Trophoblast cell (in vitro differentiated cells and primary cell): Measurements from ENCODE around the gene STAMBP.

Source experiments
- DNase-seq, 2 donors: peaks; one replicate each; pipeline ENCODE4 v3.0.0-alpha.2; 2016
- H2AFZ ChIP-seq: 2 replicates; pipeline ENCODE4 v1.6.1; 2013; ENCODE audit warnings: low read length, moderate library complexity, mild to moderate bottlenecking; ENCODE audit not compliant: insufficient read depth, poor library complexity
- H2AK5ac ChIP-seq: 2 replicates; pipeline ENCODE4 v1.6.1; 2013; ENCODE audit warnings: mild to moderate bottlenecking, low read length
- H2BK120ac ChIP-seq: 2 replicates; pipeline ENCODE4 v1.6.1; 2013; ENCODE audit warnings: low read length, mild to moderate bottlenecking, moderate library complexity; ENCODE audit not compliant: insufficient read depth, poor library complexity
- H2BK12ac ChIP-seq: 2 replicates; pipeline ENCODE4 v1.6.1; 2013; ENCODE audit warnings: mild to moderate bottlenecking, low read length, moderate library complexity
- H2BK5ac ChIP-seq: 2 replicates; pipeline ENCODE4 v1.6.1; 2013; ENCODE audit warnings: low read length, low read depth, moderate library complexity, mild to moderate bottlenecking; ENCODE audit not compliant: poor library complexity
- H3K14ac ChIP-seq: 2 replicates; pipeline ENCODE4 v1.6.1; 2013; ENCODE audit warnings: mild to moderate bottlenecking, low read length
- H3K18ac ChIP-seq: 2 replicates; pipeline ENCODE4 v1.6.1; 2013; ENCODE audit warnings: mild to moderate bottlenecking, low read length
- H3K23ac ChIP-seq: 2 replicates; pipeline ENCODE4 v1.6.1; 2013; ENCODE audit warnings: low read length
- H3K27ac ChIP-seq: 2 replicates; pipeline ENCODE4 v1.5.1; 2013; ENCODE audit warnings: low read depth, mild to moderate bottlenecking, inconsistent platforms, low read length, moderate library complexity
- H3K27me3 ChIP-seq: 2 replicates; pipeline ENCODE4 v1.6.1; 2013; ENCODE audit warnings: inconsistent platforms, mild to moderate bottlenecking, low read length, moderate library complexity; ENCODE audit not compliant: insufficient read depth
- H3K36me3 ChIP-seq, 2 experiments: 1 replicate in 1 of 2; 2 replicates in 1 of 2; pipeline ENCODE4 v1.6.1; 2013; ENCODE audit warnings: low read length in 2 of 2, mild to moderate bottlenecking in 2 of 2, moderate library complexity in 1 of 2; ENCODE audit not compliant: insufficient read depth in 2 of 2, control insufficient read depth in 1 of 2
- H3K4ac ChIP-seq: 2 replicates; pipeline ENCODE4 v1.6.1; 2013; ENCODE audit warnings: low read depth, mild to moderate bottlenecking, low read length, moderate library complexity
- H3K4me1 ChIP-seq, 2 experiments: 1 replicate in 1 of 2; 2 replicates in 1 of 2; pipeline ENCODE4 v1.6.1; 2013; ENCODE audit warnings: low read length in 2 of 2, mild to moderate bottlenecking in 2 of 2, moderate library complexity in 1 of 2; ENCODE audit not compliant: insufficient read depth in 2 of 2, control insufficient read depth in 1 of 2
- H3K4me2 ChIP-seq: 2 replicates; pipeline ENCODE4 v1.6.1; 2013; ENCODE audit warnings: inconsistent platforms, mild to moderate bottlenecking, low read length, moderate library complexity
- H3K4me3 ChIP-seq: 2 replicates; pipeline ENCODE4 v1.5.1; 2013; ENCODE audit warnings: mild to moderate bottlenecking, low read depth, low read length, inconsistent platforms
- H3K79me1 ChIP-seq: one replicate; pipeline ENCODE4 v1.6.1; 2013; ENCODE audit warnings: low read length
- H3K79me2 ChIP-seq: 2 replicates; pipeline ENCODE4 v1.6.1; 2013; ENCODE audit warnings: low read length, mild to moderate bottlenecking; ENCODE audit not compliant: control insufficient read depth, insufficient read depth, poor library complexity
- H3K9ac ChIP-seq: 2 replicates; pipeline ENCODE4 v1.6.1; 2013; ENCODE audit warnings: mild to moderate bottlenecking, low read length
- H3K9me3 ChIP-seq: 2 replicates; pipeline ENCODE4 v1.6.1; 2013; ENCODE audit warnings: low read depth, mild to moderate bottlenecking, control low read depth, inconsistent platforms, low read length; ENCODE audit not compliant: insufficient read depth
- H4K12ac ChIP-seq: 2 replicates; pipeline ENCODE4 v1.6.1; 2013; ENCODE audit warnings: low read depth, mild to moderate bottlenecking, low read length, moderate library complexity
- H4K8ac ChIP-seq: 2 replicates; pipeline ENCODE4 v1.6.1; 2013; ENCODE audit warnings: low read depth, mild to moderate bottlenecking, low read length, moderate library complexity
- H4K91ac ChIP-seq: one replicate; pipeline ENCODE4 v1.6.1; 2013; ENCODE audit warnings: low read depth, mild to moderate bottlenecking, low read length, moderate library complexity
- WGBS: extraction: QIAGEN DNeasy Blood & Tissue Kit; methylation state at CpG from one replicate; pipeline ENCODE4 v1.1.7; 2013; ENCODE audit warnings: missing lambda C conversion rate; ENCODE audit not compliant: insufficient read length, insufficient coverage; ENCODE audit errors: extremely low coverage; 5-methylcytosine and 5-hydroxymethylcytosine counted together

STAMBP gene

DNA sequence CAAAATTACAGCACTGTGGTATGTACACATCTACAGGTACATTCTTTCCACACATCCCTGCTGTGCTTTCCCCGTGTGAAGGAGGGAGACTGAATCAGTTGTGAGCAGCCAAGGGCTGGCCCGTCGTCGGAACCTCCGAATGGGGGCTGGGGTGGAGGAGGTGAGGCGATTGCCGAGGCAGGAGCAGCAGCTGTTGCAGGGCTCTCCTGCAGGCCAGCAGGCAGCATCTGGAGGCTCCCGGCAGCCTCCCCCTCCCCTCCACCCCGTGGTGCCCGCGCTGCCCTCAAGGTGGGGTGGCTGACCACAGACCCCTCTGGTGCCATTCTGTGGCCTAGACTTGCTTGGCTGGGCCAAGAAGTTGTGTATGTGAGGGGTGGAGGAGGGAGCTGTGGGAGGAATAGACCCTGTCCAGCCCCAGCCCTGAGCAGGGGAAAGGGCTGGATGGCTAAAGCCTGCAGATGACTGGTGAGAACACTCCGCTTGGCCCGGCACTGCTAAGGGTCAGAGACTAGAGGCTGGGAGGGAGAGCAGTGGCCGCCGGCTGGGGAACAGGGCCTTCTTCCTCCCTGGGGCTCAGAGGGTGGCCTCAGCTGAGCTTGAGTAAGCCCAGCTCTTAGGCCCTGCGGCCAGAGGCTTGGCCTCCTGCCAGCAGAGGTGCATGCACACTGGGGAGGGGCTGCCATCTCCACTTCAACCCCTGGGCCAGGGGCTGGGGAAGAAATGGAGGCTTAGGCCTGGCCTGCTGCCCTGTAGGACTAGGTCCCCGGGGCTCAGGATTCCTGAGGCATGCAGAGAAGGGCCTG, 7.6 kb downstream of the STAMBP start:
- Histone ChIP-seq H3K14ac (no peak overlapping the region), H3K4me1 (no peaks in the 10 kb centered on the region), H3K27ac (no peak overlapping the region), H2BK12ac (no peak overlapping the region), H3K9ac (no peak overlapping the region), H3K79me1 (no peaks in the 10 kb centered on the region), H3K79me2 (no peaks in the 10 kb centered on the region), H2BK120ac (no peak overlapping the region), H4K12ac (peak overlapping the region; percentile 38), H2BK5ac (no peak overlapping the region), H2AK5ac (no peak overlapping the region), H3K18ac (no peak overlapping the region), H3K4me2 (no peak overlapping the region), H3K4ac (no peak overlapping the region), H3K27me3 (no peaks in the 10 kb centered on the region), H3K4me3 (no peak overlapping the region), H4K91ac (no peak overlapping the region), H3K9me3 (no peaks in the 10 kb centered on the region), H4K8ac (no peak overlapping the region), H3K23ac (no peak overlapping the region), H3K36me3 (peaks cover 13 to 14% of the 10 kb centered on the region in 2 experiments), H2AFZ (no peak overlapping the region)
- no CpG with 5 or more reads among the region's 17 CpGs for WGBS
- DNase-seq, result no peak

DNA sequence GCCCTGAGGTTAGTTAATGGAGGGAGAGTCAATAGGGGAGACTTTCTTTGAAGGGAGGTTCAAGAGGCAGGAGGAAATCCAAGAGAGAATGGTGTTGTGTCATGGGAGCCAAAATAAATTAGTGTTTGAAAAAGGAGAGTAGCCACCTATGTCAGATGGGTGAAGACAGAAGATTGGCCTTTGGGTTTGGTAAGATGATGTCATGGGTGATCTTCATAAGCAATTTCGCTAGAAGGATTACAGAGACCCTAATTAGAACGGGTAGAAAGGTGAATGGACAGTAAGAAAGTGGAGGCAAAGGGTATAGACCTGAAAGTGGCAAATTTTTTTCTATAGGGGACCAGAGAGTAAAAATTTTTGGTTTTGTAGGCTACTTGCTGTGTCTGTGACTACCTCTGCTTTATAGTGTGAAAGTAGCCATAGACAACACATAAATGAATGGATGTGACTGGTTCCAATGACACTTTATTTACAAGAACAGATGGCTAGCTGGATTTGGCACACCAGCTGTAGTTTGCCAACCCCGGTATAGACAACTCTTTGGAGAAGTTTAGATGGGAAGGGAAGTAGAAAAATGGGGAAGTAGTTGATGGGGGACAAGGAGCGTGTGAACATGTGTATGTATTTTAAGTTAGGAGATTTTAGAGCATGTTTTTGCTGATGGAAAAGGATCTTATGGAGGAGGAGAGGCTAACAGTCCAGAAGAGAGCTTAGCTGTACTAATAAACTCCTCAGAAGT, 9.3 kb downstream of the STAMBP start:
- Histone ChIP-seq H4K91ac (no peak overlapping the region), H3K27ac (no peak overlapping the region), H2BK5ac (no peak overlapping the region), H3K36me3 (peaks cover 14% of the 10 kb centered on the region in 2 experiments), H3K18ac (no peak overlapping the region), H3K23ac (no peak overlapping the region), H3K4me2 (no peak overlapping the region), H3K9ac (no peak overlapping the region), H2AK5ac (no peak overlapping the region), H4K8ac (no peak overlapping the region), H3K79me2 (no peaks in the 10 kb centered on the region), H3K4me1 (no peaks in the 10 kb centered on the region), H3K4me3 (no peak overlapping the region), H3K79me1 (no peaks in the 10 kb centered on the region), H4K12ac (no peak overlapping the region), H2BK120ac (no peak overlapping the region), H2AFZ (no peak overlapping the region), H3K9me3 (no peaks in the 10 kb centered on the region), H3K14ac (no peak overlapping the region), H3K4ac (no peak overlapping the region), H2BK12ac (no peak overlapping the region), H3K27me3 (no peaks in the 10 kb centered on the region)
- DNase-seq, result no peak
- WGBS, result 100% methylated on average over 1 of the region's 4 CpGs

DNA sequence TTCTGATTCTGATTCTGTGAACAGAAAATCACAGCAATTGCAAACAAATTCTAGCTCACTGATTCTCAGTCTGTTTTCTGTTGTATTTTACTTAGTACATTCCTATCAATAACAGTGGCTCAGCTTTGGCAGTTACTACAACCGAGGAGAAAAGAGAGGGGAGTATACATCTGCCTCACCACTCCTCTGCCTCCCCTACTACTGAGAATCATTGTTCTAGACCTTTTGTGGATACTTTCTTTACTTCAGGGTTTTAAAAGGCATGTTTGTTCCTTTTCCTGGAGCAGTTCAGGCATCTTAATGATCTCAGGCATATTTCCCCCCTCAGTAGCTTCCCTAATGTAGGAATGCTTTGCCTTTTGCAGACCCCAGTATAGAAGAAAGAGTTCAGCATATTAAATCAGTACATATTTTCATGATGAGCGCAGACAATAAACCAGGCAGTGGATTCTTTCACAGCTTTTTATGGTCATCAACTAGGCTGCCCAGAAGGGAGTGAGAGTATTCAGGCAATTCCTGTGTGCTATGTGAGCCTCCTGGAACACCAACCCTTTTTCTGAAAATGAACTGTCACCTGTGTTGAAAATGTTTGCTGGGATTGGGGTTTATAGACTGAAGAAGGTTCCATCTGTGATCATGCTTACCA, 10.3 kb downstream of the STAMBP start:
- H2AK5ac ChIP-seq, result no peak overlapping the region
- no peak overlapping the region for H2BK12ac ChIP-seq
- H3K4me1 ChIP-seq, result no peaks in the 10 kb centered on the region

DNA sequence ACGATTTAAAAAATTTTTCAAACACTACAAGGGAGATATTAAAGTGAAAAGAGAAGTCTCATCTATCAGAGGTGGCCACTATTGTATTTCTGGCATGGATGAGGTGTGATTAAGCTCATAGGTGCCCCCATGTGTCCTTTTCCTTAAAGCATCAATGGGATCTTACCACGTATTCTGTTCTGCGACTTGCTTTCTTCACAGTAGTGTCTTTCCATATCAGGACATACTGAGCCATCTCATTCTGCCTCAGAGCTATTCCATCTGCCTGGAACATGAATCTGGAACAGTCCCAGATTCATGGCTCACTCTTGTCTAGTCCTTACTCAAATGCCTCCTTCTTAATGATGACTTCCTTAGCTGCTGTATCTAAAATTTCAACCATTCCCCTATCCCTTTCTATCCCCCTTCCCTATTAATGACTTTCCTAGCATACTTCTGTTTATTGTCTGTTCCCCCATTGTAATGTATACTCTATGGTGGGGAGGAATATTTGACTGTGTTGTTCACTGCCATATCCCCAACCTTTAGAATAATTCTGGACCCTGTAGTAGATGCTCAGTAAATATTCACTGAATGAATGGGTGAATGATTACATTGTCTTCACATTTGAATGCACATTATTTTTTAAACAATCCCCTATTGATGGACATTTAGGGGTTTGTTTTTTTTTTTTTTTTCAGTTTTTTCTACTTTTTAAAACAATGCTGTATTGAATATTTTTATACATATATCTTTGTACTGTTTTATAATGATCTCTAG, 11.1 kb downstream of the STAMBP start:
- no peak overlapping the region for H2BK12ac ChIP-seq
- no peak overlapping the region for H3K9ac ChIP-seq
- no peaks in the 10 kb centered on the region for H3K79me2 ChIP-seq
- H3K4me2 ChIP-seq, result no peak overlapping the region
- no peak overlapping the region for H4K12ac ChIP-seq
- H3K36me3 ChIP-seq, result peaks cover 11 to 15% of the 10 kb centered on the region in 2 experiments
- H4K8ac ChIP-seq, result no peak overlapping the region
- H4K91ac ChIP-seq, result no peak overlapping the region
- no peak overlapping the region for H3K23ac ChIP-seq
- no CpG with 5 or more reads among the region's 3 CpGs for WGBS
- H3K4me3 ChIP-seq, result no peak overlapping the region
- no peaks in the 10 kb centered on the region for H3K79me1 ChIP-seq
- H3K4me1 ChIP-seq, result no peaks in the 10 kb centered on the region
- no peak overlapping the region for H2BK5ac ChIP-seq
- H3K27me3 ChIP-seq, result no peaks in the 10 kb centered on the region
- H2AK5ac ChIP-seq, result no peak overlapping the region
- H3K9me3 ChIP-seq, result no peaks in the 10 kb centered on the region
- H3K14ac ChIP-seq, result no peak overlapping the region
- DNase-seq, result no peak
- no peak overlapping the region for H2AFZ ChIP-seq
- H2BK120ac ChIP-seq, result no peak overlapping the region
- H3K18ac ChIP-seq, result no peak overlapping the region
- no peak overlapping the region for H3K27ac ChIP-seq
- H3K4ac ChIP-seq, result no peak overlapping the region

More for the DNA sequence above, 10.3 kb downstream of the STAMBP start:
- no peak overlapping the region for H4K91ac ChIP-seq
- no peaks in the 10 kb centered on the region for H3K27me3 ChIP-seq
- H3K14ac ChIP-seq, result no peak overlapping the region
- H4K8ac ChIP-seq, result no peak overlapping the region
- no peak overlapping the region for H3K4ac ChIP-seq
- no peak overlapping the region for H2BK5ac ChIP-seq
- no peak overlapping the region for H3K27ac ChIP-seq
- no peaks in the 10 kb centered on the region for H3K79me2 ChIP-seq
- DNase-seq, result no peak
- no peaks in the 10 kb centered on the region for H3K79me1 ChIP-seq
- H3K36me3 ChIP-seq, result peaks cover 11 to 14% of the 10 kb centered on the region in 2 experiments
- H3K23ac ChIP-seq, result no peak overlapping the region
- H3K4me2 ChIP-seq, result no peak overlapping the region
- H3K18ac ChIP-seq, result no peak overlapping the region
- H3K9ac ChIP-seq, result no peak overlapping the region
- H2BK120ac ChIP-seq, result no peak overlapping the region
- H4K12ac ChIP-seq, result no peak overlapping the region
- no peaks in the 10 kb centered on the region for H3K9me3 ChIP-seq
- H3K4me3 ChIP-seq, result no peak overlapping the region
- no CpG with 5 or more reads among the region's 2 CpGs for WGBS
- no peak overlapping the region for H2AFZ ChIP-seq
